SKM-1 (cell line): ENCODE data around the gene MAST4.
A peak's percentile ranks its signal among the peaks of the same experiment; 100 is the strongest.

Experiments used
- DNase-seq: peaks from one replicate; lab custom pipeline; 2025; ENCODE audit not compliant: unreplicated experiment; lab: John Stamatoyannopoulos, UW

MAST4 gene

DNA sequence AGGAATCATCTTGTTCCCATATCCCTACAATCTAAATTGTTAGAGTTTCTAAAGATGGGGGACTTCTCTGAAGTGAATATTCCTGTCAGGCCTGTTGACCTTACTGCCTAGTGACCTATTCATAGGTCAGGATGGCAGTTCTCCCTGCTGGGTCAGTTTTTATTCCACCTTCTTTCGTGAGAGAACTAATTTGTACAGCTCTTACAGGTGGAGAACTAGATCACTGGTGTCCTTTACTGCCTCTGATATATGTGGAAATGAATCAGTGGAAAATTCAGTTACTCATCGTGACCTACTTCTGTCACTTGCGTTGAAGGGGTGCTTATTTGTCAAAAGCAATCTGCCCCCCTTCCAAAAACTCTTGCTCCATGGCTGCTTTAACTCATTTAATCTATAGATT, 435.5 kb downstream of the MAST4 start:
- DNase-seq, result no peak

DNA sequence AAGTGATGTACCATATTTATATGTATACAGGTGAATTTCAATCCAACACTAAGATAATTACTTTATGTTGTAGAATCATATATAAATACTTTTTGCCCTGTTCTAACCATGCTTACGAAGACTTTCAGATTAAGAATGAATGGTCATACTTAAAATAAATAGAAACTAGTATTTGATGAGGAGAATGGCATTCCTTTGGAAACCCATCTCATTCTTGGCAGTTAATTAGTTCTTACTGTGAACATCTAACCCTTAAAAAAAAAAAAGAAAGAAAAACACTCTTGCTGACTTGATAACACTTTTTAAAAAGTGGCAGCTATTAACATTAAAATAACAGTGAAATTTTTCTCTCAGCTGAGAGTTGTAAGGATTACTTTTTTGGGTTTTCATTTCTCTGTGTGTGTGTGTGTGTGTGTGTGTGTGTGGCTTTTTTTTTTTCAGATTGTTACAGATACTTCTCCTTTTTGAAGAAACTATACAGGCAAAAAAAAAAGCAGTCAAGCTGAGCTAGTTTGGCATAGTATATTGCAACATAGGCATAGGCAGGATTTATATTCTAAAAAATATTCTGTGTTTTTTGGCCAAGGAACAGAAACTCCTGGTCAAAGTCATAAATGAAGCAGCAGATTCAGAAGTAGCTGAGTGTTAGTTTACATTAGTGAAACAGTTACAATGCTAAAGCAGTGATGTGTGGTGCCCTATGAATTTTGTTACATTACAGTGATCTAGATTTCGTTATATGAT, 436.9 kb downstream of the MAST4 start:
- DNase-seq, result peak; percentile 19

DNA sequence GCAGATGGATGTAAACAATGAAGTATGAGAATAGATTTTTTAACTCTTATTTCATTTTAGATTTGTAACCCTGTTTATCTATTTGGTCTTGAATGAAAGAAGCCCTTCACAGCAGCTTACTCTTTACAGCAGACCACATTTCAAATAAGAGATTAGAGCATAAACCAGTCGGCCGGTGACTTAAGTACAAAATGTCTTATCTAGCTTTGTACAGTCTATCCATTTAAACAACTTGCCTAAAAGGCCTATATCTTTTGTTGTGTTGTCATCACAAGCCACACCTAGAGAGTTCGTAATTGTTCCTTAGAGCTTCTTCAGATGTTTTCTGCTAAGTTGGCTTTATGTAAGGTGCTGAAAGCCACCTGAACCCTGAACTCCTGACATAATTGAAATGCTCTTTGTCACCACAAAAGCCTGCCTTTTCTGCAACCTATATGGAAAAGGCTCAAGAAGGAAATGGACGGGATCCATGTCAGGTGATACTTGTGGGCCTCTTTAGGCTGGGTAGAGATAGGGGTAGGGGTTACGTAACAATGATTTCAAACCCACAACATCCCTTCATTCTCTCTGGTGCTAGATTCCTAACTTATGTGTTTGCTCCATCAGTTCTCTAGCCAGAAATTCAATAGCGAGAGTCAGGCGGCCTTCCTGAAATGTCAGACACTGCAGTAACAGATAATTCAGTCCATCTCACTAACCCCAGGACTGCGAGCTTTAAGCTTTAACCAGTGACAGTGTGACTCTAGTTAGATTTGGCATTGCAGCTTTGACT, 437.9 kb downstream of the MAST4 start:
- no peak for DNase-seq

DNA sequence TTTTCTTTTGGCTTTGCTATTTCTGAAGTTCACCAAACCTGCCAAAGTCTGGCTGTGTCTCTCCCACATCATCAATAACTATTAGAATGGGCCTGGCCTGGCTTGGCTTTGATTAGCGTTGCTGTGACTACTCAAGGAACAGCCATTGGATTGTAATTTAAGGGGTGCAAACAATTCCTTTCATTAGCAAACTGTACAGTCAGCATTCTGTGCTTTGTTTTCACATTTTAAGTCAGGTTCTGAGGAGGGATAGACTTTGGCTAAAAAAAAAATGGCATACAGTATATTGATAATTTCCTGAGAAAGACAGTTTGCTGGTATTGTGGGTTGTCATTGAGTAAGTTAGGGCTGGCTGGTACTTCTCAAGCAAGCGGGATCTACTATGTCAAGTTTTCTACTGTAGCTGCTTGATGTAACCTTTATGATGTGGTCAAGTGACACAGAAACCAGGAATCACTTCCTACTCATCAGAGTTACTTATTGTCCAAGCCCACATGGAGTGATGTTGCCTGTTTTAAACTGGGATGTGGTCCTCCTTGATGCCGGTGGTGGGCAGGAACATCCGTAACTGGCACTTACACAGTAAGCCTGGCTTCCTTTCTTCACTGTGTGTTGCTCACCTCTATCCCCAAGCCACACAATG, 439.0 kb downstream of the MAST4 start:
- DNase-seq, result no peak

DNA sequence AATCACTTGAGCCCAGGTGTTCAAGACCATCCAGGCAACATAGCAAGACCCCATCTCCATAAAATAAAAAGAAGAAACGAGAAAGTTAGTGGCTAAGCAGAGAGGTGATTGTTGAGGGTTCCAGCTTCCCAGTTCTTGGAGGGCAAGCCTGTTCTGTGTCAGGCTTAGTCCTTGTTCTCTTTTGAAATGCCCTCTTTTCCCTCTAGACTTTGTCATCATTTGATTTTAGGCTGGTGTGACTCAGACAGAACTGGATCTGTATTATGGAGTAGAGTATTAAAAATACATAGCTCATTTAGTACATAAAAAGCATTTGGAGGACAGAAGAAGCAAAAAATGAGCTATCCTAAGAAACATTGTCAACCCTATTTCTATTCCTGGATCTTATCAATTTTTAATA, 441.0 kb downstream of the MAST4 start:
- no peak for DNase-seq

DNA sequence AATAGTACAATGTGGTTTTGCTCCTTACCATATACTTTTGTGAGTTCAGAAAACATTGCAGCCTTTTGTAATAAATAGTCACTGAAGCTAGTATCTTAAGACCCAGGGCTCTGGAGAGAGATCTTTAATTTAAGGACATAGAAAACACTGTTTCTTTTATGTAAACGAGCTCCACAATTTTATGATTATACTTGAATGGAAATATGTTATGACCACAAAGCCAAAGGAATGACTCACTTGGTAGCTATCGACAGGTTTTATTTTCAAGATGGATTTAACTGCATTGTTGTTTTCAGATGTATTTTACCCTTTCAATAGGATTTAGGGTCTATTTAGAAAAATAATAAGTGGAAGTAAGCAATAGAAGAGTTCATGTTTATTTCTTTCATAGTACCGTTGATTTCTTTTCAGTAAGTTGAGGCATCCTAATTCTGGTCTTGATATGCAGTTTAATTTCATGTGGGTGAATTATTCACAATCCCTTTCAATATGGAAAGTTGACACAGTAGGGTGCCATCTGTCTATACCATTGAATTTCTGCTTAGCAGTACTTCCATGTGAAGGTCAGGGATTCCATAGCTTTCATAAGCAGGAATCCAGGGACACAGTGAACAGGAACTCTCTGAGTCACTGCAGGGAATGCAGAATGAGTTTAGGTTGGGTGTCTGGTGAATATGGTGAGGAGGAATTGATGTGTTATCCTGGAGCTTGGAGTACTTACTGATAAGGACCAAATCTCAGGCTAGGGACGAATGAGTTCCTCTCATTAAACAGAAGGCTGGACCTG, 442.8 kb downstream of the MAST4 start:
- no peak for DNase-seq

DNA sequence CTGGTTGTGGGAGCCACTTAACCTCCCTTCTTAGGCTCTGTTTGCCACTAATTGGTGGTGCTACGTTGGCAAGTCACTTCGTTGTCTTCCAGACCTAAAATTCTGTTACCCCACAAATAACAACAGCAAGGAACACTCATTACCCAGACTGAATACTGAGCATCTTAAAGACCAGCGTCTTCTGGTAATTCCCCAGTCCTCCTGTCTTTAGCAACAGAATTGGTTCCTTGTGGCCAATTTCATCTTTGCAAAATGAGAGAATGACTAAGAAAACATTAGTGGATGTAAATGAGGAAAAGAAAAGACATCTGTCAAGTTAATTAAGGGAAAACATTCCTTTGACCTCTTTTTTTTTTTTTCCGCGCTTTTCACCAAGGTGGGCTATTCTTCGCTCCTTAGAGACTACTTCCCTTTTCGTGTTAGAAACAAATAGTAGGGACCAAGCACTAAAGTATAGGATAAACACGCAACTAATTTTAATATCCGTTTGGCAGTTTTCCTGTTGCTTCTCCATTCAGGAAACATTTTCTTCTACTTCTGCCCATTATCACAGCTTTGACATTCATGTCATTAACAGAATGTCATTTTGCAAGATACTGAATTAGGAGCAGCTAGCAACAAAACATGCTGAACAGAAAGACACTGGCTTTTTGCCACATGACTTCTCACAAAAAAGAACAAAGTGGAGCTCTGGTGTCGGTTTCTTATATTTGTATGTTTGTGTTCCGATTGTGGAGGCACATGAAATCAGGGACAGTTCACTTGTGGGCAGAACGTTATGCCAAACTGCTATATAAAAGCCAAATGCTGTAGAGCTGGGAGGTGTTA, 446.2 kb downstream of the MAST4 start:
- DNase-seq, result no peak

DNA sequence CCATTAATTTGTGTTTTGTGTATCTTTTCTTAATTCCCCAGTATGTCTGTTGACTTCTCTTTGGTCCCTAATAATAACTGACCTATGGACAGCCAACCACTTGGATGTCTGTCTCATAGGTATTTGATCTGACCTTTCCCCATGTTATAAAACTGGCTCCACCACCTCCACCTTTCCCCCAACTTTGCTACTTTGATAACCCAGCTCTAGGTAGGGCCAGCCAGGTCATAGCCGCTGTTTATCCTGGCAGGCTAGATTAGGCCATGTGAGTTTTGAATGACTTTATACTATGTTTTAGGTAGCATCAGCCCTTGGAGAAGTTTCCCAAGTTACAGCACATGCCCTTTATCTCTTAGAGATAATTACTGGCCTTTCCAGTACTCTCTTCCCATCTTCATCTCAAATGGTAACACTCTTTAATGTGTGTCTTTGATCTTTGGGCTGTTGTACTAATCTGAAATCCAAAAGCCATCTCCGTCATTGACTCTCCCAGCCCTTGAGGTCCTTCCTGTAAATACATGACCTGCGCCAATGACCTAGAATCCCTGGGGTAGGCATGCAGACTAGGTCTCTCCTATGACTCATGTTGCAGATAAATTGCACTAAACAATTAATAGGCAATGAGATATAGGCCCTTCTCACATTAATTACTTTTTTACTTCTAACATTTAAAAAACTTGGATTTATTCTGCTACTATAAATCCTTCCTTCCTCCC, 447.8 kb downstream of the MAST4 start:
- no peak for DNase-seq

DNA sequence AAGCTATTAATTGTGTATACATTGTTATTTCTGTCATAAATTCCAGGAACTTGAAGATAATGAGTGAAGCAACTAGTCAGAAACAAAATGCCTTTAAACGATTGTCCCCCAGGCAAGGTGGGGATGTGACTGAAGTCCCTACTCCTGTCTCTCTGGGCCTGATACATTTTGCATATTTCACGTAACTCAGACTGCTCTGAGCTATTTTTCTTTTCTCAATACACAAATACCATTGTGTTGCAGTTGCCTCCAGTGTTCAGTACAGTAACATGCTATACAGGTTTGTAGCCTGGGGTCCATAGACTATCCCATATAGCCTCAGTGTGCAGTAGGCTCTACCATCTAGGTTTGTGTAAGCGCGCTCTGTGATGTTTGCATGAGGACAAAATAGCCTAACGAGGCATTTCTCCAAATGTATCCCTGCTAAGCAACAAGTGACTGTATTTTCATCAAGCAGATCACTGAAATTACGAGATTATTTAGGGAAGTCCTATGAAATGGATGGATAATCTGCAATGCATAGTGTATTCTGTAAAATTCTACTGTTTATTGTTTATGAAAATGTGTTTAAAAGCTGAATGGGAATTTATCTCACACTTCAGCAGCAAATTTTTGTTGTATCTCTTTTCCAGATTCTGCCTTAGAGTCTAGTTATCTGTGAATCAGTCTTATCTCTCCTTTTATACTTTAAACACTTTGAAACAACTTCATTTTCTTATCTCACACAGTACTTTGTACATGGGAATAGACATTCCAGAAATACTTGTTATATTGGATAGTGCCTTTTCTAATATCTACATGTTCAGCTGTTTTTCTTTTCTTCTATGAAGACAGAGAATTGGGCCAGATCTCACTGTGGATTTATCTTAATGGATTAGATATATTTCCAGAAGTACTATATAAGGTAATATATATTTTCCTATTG, 449.9 kb downstream of the MAST4 start:
- no peak for DNase-seq

DNA sequence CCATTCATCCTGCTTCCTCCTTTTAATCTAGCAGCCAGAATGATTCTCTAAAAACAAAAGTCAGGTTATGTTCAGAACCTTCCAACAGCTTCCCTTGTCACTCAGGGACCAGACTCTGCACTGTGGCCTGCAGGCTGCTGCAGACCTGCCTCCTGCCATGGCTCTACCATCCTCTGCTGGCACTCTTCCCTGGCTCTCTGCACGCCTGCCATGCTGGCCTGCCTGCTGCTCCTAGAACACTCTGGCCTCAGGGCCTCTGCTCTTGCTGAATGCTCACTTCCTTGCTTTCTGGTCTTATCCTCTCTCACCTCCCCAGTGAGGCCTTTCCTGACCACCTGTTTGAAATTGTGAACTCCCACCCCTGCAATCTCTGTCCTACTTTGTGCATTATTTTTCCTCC, 451.0 kb downstream of the MAST4 start:
- no peak for DNase-seq

DNA sequence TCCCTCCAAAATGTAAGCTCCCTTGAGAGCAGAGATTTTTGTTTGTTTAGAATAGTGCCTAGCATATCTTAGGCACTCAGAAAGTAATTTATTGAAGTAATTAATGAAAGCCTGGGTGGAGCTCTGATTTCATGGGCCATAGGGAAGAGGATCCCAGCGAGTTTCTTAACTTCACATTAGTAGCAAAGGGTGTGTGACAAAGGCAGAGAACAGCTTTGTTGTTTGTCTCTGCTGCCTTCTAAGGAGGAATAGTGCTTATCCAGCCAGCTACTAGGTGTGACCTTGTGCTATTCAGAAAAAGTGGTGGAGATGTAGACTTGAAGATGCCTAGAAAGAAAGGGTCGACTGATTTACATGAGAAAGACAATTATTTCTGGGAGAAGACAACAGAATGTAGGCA, 451.4 kb downstream of the MAST4 start:
- DNase-seq, result no peak

DNA sequence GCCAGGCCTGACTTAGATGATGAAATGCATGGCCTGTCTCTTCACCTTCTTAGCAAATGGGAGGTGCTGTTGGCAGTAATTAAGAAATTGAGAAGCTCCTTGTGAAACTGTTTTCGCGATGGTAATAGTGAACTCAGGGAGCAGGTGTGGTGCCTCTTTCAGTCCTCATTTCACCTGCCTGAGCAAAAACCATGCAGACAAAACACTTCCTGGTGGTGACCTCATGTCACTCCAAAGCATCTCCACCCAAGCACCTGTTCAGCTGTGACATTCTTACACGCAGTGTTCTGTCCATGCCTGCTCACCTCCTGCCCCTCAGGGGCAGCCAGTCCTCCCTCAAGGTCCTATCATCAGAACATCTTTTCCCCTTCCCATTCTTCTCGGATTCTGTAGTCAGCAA, 453.9 kb downstream of the MAST4 start:
- no peak for DNase-seq

DNA sequence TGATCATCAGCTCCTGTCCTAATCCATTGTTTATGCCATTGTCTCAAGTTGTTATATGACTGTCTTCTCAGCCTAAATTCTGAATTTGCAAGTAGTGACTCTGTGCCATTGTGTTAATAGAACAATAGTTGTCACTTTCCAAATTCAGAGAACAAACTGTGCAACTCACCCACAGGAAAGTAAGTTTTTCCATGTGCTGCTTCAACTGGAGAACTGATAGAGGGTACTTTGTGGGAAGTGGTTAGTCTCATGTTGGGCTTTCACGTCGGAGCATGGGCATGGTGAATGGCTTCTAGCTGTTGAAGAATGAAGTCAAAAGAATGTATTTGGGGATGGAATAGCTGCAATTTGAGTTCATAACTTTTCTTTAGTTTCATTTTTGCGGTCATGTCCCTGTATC, 454.4 kb downstream of the MAST4 start:
- DNase-seq, result no peak

DNA sequence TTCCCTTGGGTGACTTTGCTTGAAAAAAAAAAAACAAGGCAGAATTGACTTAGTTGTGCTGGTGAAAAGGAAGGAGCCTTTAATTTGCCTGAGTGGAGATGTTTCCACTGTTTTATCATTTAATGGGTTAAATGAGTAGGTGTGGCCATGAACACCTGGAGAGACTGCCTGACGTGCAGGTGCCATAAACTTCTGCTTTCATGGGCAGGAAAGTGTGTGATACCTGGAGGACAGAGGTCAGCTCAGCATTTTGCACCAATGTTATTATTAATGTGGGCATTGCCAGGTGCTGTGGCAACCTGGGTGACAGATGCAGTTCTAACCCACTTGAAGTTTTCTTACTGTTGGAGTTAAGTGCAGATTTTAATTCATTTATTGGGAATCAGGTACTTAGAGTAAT, 455.0 kb downstream of the MAST4 start:
- DNase-seq, result no peak

DNA sequence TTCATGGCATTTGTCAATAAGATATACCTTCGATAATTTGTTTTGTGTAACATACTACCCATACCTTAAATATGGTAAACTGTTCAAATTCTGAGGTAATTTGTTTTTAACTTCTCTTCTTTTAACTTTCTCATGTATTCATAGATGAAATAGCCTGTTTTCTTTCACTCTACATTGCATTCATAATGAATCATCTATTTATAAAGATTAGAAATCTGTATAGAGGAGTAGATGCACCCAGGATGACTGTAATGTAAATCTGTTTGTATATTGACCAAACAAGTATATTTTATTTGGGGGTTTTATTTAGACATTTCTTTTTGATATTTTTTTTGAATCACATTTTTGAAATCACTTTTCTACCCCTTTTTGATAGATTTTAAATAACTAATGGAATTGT, 455.8 kb downstream of the MAST4 start:
- DNase-seq, result no peak

DNA sequence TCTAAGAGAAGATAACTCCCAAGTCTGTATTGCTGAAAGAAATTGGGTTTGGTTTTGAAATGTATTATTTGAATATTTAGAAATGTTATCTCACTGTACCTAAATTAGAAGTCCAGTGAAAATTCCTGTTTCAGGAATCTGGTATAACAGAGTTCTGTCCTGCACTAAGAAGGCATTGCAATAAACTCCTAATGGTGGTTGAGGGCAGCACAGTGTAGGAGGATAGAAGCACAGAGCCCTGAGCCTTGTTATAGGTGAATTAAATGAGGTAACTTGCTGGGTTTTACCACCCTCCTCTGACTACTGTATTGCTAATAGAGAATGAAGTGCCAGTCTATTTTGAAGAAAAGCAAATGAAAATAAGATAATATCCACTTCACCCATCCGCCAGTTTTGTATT, 457.0 kb downstream of the MAST4 start:
- no peak for DNase-seq

DNA sequence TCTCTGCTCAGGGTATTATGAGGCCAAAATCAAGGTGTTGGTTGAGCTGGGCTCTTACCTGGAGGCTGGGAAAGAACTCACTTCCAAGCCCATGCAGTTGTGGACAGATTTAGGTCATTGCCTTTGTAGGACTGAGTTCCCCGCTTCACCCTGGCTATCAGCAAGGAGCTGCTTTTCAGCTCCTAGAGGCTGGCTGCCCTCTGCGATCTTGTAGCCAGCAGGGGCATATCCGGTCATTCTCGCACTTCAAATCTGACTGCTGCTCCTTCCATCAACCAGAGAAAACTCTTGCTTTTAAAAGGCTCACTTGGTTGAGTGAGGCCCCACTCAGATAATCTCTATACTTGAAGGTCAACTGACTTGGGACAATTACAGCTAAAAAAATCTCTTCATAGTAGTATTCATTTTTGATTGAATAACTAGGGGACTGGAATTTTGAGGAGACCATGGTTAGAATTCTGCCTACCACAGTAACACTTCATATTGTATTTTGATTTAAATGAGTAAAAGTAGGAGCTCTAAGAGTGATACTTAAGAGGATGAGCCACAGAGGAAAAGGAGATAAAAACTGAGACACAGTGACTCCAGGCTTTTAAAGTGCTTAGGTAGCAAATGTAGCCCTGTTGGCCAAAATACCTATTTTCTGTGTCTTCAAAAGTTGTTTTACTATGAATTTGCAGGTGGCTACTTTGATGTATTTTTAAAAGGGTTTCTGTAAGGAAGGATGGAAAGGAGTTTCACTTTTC, 463.0 kb downstream of the MAST4 start:
- no peak for DNase-seq
